K562 (cell line): ENCODE measurements around the gene GIGYF2.

Experiments used
- ARID2 ChIP-seq: fragments of 450-650 bp; IDR thresholded peaks from 2 replicates; pipeline ENCODE4 v1.6.1; 2017; ENCODE audit warnings: antibody characterized with exemption, mild to moderate bottlenecking
- CHD4 ChIP-seq: fragments of 200-600 bp; sonication (generic); IDR thresholded peaks from 3 replicates; pipeline ENCODE4 v1.6.1; 2012; ENCODE audit warnings: low read depth, mild to moderate bottlenecking, mixed read lengths, low read length, inconsistent platforms; ENCODE audit not compliant: insufficient read depth, insufficient replicate concordance, poor library complexity, severe bottlenecking
- JUN ChIP-seq, 2 experiments: sonication (generic) in 1 of 2; formaldehyde crosslinking in 1 of 2; IDR thresholded peaks; 2 replicates each; pipeline versions ENCODE4 v1.6.1 to v1.8.0; 2012 to 2022; ENCODE audit warnings: borderline replicate concordance in 2 of 2, mild to moderate bottlenecking in 2 of 2, improper control_type of control experiment in 1 of 2, low read depth in 1 of 2, low read length in 1 of 2, missing genetic modification reagents in 1 of 2
- KDM5B ChIP-seq: fragments of 200-600 bp; sonication (generic); IDR thresholded peaks from 2 replicates; pipeline ENCODE4 v1.6.1; 2012; ENCODE audit warnings: low read depth, mild to moderate bottlenecking, moderate library complexity, low read length, control low read depth, inconsistent platforms; ENCODE audit not compliant: insufficient replicate concordance
- POLR2A ChIP-seq: fragments of 450-650 bp; conservative IDR thresholded peaks from 2 replicates; pipeline ENCODE4 v1.6.1; 2016
- PRPF4 ChIP-seq: fragments of 200-400 bp; formaldehyde crosslinking; IDR thresholded peaks from one replicate; pipeline ENCODE4 v1.6.1; 2017; ENCODE audit warnings: low read length, low read depth, mild to moderate bottlenecking; ENCODE audit not compliant: insufficient read depth, poor library complexity, severe bottlenecking
- REST ChIP-seq, 2 experiments: fragments of 450-650 bp; formaldehyde crosslinking in 1 of 2; IDR thresholded peaks; 2 replicates each; pipeline versions ENCODE4 v1.4.0 to v1.6.1; 2014 to 2020; ENCODE audit warnings: mild to moderate bottlenecking in 2 of 2, borderline replicate concordance in 1 of 2, low read depth in 1 of 2
- SAP30 ChIP-seq: fragments of 200-600 bp; sonication (generic); IDR thresholded peaks from 2 replicates; pipeline ENCODE4 v1.6.1; 2012; ENCODE audit warnings: borderline replicate concordance, low read depth, mild to moderate bottlenecking, moderate library complexity, low read length, control low read depth, inconsistent platforms; ENCODE audit not compliant: insufficient read depth, poor library complexity, severe bottlenecking
- ZNF124 ChIP-seq: sonication (generic); formaldehyde crosslinking; IDR thresholded peaks from 2 replicates; pipeline ENCODE4 v1.8.1; 2022; ENCODE audit warnings: missing genetic modification reagents
- ZNF263 ChIP-seq: sonication (generic); formaldehyde crosslinking; IDR thresholded peaks from 2 replicates; pipeline ENCODE4 v1.8.0; 2022; ENCODE audit warnings: mild to moderate bottlenecking, missing genetic modification reagents, borderline replicate concordance
- ZNF444 ChIP-seq: fragments of 250-450 bp; sonication (Bioruptor Pico); IDR thresholded peaks from 2 replicates; pipeline ENCODE4 v1.4.0; 2020; ENCODE audit warnings: mild to moderate bottlenecking, moderate library complexity
- TF ChIP-seq, protein P1 (sequence below): sonication (generic); formaldehyde crosslinking; IDR thresholded peaks from 2 replicates; pipeline ENCODE4 v1.8.0; 2022; ENCODE audit warnings: mild to moderate bottlenecking, missing genetic modification reagents, borderline replicate concordance

GRCh38 chr2:232870018-232870765 lies 173.1 kb downstream of the GIGYF2 start, which contains the start of gene SNORC:
- TF ChIP-seq ARID2 (no peak), SAP30 (no peak), ZNF124 (CRISPR knock-in tag) (no peak), POLR2A (no peak), JUN (IDR thresholded peaks at IDR 0.05; ENCODE audit: borderline replicate concordance, low read depth, low read length) (no peak), JUN (CRISPR knock-in tag; IDR thresholded peaks at IDR 0.05; ENCODE audit: borderline replicate concordance) (no peak), REST (IDR thresholded peaks at IDR 0.05; ENCODE audit: borderline replicate concordance) (no peak), REST (CRISPR knock-in tag; IDR thresholded peaks at IDR 0.05; ENCODE audit: low read depth) (no peak), KDM5B (no peak), ZNF263 (no peak), ZNF444 (no peak), CHD4 (no peak), PRPF4 (no peak)
- TF ChIP-seq, protein P1, sequence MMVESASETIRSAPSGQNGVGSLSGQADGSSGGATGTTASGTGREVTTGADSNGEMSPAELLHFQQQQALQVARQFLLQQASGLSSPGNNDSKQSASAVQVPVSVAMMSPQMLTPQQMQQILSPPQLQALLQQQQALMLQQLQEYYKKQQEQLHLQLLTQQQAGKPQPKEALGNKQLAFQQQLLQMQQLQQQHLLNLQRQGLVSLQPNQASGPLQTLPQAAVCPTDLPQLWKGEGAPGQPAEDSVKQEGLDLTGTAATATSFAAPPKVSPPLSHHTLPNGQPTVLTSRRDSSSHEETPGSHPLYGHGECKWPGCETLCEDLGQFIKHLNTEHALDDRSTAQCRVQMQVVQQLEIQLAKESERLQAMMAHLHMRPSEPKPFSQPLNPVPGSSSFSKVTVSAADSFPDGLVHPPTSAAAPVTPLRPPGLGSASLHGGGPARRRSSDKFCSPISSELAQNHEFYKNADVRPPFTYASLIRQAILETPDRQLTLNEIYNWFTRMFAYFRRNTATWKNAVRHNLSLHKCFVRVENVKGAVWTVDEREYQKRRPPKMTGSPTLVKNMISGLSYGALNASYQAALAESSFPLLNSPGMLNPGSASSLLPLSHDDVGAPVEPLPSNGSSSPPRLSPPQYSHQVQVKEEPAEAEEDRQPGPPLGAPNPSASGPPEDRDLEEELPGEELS (CRISPR knock-in tag) = no peak
